Tibial nerve (tissue), 4 donors: Measurements from ENCODE around the gene APP.

Experiments
- EP300 ChIP-seq, 2 donors: sonication (generic); formaldehyde crosslinking; IDR thresholded peaks; one replicate each; pipeline ENCODE4 v1.6.1; 2017; ENCODE audit warnings: antibody characterized with exemption in 2 of 2, mild to moderate bottlenecking in 1 of 2
- POLR2A ChIP-seq, 2 donors: fragments of 450-650 bp; IDR thresholded peaks; one replicate each; pipeline ENCODE4 v1.6.1; 2017; ENCODE audit warnings: antibody characterized with exemption in 2 of 2, mild to moderate bottlenecking in 2 of 2, moderate library complexity in 2 of 2
- TF ChIP-seq, protein P1 (sequence below), 5 experiments: fragments of 200-600 bp in 3 of 5; fragments of 450-650 bp in 2 of 5; sonication (generic) in 3 of 5; IDR thresholded peaks; one replicate each; pipeline ENCODE4 v1.5.1; 2016 to 2019; ENCODE audit warnings: antibody characterized with exemption in 5 of 5, mild to moderate bottlenecking in 3 of 5, moderate library complexity in 2 of 5

DNA sequence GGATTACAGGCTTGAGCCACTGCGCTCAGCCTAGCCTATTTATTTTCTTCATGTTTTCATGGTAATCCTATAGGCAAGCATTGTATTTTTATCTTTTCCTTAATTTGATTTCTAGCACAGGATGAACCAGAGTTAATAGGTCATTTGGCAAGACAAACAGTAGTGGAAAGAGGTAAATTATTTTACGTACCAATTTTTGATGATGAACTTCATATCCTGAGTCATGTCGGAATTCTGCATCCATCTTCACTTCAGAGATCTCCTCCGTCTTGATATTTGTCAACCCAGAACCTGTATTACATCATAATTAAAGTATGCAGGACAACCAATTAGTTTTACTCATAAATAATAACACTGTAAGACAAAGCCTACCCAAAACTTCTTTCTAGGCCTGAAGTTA, 273.2 kb downstream of the APP start:
- TF ChIP-seq, protein P1, sequence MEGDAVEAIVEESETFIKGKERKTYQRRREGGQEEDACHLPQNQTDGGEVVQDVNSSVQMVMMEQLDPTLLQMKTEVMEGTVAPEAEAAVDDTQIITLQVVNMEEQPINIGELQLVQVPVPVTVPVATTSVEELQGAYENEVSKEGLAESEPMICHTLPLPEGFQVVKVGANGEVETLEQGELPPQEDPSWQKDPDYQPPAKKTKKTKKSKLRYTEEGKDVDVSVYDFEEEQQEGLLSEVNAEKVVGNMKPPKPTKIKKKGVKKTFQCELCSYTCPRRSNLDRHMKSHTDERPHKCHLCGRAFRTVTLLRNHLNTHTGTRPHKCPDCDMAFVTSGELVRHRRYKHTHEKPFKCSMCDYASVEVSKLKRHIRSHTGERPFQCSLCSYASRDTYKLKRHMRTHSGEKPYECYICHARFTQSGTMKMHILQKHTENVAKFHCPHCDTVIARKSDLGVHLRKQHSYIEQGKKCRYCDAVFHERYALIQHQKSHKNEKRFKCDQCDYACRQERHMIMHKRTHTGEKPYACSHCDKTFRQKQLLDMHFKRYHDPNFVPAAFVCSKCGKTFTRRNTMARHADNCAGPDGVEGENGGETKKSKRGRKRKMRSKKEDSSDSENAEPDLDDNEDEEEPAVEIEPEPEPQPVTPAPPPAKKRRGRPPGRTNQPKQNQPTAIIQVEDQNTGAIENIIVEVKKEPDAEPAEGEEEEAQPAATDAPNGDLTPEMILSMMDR (IDR thresholded peaks at IDR 0.05) = no peak
- TF ChIP-seq POLR2A (IDR thresholded peaks at IDR 0.05) (no peak), EP300 (IDR thresholded peaks at IDR 0.05) (no peak)
